RPMI8226 (cell line): ENCODE data around the gene PLXNA3.

Experiments used
- DNase-seq: peaks from one replicate; pipeline ENCODE4 v3.0.0-alpha.2; 2015

Gene PLXNA3

DNA sequence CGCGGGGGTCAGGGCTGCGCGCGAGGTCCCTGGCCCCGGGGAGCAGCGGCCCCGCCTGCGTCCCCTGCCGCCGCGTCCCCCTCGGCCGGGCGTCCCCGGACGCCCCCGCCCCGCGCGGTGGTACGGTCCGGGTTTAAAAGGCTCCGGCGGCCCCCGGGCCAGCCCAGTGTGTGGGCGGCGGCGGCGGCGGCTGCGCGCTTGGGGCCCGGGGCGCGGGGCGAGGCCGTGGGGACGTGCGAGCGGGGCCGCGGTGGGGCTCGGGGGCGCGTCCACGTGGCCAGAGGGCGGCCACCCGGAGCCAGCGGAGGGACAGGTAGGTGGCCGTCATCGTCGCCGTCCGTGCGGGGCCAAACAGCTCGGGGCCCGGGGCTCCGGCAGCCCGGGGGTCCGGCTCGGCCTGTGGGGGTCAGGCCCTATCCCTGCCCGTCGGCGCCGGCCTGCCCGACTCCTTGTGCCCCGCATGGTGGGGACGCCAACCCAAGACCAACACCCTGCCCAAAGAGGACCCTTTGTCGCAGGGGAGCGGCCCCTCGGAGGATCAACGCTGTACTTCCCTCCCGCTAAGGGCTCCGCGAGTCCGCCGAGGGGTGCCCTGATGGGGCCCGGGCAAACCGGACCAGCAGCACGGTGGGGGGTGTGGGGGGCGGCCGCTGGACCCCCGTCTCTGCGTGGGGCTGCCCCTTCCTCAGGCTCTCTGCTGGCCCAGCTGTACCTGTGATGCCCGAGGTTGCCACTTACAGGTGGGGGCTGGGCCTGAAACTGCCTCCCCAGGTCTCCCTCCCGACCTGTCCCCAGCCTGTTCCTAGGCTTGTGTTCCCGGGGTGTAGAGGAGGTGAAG is at the start of gene PLXNA3:
Gene PLXNA3 (plus strand): TSS at position 166 of the 838 bp plus-strand sequence. CDS start 1,903 bp downstream, outside the sequence.
- DNase-seq = peak; percentile 52

DNA sequence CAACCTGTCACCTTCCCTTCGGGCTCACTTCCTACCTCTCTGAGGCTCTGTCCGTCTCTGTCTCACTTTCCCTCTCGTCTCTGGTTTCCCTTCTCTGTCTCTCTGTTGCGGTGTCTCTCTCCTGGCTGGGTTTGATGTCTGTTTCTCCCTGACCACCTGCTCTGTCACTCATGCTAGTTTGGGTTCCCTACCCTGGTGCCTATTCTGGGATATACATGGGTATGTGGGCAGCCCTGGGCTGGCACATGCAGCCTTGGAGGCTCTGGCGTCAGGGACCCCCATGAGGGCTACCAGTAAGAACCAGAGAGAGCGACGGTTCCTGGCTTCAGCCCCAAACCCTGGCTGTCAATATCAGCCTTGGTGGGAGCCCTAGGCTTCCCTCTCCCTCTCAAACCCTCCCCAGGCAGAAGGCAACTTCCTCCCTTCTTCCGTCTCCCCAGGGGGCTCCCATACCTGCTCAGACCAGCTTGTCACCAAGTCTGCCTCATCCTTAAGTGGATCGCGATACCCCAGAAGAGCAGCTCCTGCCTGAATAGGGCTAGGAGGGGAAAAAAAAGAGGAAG is 49.3 kb upstream of the PLXNA3 start:
- no peak for DNase-seq

DNA sequence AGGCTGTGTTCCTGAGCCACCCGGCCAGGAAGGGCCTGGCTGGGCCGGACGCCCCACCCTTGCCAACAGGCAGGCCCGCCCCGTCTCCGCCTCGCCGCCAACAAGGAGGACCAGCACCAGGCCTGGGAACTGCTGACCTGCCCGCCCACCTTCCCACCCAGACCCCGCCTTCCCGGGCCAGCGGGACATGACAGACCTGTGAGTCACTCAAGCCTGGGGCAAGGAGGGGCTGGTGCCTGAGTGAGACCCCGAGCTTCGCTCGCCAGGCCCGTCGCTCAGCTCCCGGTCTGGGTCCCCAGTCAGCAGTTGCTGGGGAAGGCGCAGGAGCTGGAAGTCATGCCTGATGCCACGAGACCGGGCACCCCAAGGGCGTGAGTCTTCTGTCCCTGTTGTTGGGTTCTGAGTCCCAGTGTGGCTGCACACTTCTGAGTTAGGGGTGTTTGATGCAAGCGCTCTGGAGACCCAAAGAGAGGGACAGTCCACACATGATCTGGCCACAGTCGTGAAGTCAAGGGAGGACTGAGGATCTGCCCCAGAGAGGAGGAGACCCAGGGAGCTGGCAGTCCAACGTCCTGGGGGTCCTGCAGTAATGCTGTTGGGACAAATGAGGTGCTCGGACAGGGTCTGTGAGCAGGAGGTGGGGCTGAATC is 48.7 kb upstream of the PLXNA3 start, which contains the start of gene DNASE1L1:
Gene DNASE1L1 (minus strand): TSS at position 33 of the 650 bp plus-strand sequence. CDS start 3,686 bp downstream, outside the sequence.
- DNase-seq = no peak

DNA sequence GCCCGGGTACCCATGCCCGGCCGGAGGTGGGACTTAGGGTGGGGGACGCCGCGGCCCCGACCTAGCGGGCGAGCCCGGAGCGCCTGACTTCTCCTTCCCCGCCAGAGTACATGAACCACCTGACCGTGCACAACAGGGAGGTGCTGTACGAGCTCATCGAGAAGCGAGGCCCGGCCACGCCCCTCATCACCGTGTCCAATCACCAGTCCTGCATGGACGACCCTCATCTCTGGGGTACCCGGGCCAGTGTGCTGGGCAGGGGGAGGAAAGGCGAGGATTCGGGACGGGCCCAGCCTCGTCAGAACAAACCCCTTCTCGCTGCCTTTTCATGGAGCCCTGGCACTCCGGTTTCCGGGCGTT is 46.1 kb upstream of the PLXNA3 start:
- peak; percentile 72 for DNase-seq

DNA sequence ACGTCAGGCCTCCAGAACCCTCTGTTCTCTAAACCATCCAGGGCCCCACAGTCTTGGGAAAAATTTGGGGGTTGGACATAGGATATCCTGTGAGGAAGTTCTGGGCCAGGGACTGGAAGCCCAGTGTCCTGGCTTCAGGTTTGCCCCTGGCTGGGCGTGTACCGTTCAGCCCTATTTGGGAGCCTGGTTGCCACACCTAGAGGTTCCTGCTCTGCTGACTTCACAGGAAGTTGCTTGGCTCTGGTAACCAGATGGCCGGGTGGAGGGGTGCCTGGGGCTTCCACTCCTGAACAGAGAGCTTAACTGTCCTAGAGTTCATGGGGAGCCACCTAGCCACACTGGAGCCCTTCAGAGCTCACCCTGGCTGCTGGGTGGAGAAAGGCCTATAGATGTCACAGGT is 45.6 kb upstream of the PLXNA3 start:
- peak; percentile 71 for DNase-seq

DNA sequence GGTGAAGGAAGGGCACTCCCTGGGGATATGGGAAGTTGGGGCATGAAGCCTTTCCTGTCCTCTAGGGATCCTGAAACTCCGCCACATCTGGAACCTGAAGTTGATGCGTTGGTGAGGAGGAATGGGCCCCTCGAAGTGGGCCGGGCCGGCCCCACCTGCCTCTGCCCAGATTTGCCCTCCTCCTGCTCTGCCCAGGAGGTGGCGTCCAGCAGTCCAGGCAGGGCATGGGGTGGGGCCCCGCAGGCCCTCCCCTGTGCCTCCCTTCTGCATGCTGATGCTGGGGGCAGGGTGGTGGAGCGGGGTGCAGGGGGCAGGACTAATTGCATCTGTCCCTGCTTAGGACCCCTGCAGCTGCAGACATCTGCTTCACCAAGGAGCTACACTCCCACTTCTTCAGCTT is 44.9 kb upstream of the PLXNA3 start:
- DNase-seq = no peak

DNA sequence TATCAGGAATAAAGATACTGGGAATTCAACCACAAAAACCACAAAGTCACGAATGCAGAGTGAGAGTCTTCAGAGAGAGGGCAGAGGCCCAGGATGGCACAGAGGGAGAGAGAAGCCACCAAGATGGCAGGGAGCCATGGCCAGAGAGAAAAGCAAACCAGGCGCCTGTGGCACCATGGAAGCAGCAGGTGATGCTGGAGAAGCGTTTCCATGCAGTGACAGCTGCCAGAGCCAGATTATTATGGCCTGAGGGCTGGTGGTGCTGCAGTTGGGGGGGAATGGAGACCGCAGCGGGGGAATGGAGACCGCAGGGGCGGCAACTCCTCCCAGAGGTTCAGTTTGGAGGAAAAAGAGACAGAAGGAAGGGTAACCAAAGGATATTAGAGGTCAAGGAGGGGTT is 40.9 kb upstream of the PLXNA3 start:
- no peak for DNase-seq

DNA sequence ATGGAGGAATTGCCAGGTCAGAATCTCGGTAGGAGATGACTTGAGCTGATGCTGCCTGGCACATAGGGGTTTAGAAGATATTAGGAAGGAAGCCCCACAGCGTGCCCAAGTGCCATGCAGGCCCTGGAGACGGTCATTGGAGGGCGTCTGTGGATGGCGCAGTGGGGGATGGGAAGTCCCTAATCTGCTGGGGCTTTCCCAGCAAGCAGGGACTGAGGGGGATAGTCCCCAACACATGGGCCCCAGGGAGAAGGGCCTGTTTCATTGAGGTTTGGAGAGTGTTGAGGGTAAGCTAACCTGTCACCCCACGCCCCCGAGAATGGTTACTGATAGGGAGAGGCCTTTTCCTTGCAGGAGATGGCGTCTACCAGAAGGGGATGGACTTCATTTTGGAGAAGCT is 38.9 kb upstream of the PLXNA3 start:
- no peak for DNase-seq

DNA sequence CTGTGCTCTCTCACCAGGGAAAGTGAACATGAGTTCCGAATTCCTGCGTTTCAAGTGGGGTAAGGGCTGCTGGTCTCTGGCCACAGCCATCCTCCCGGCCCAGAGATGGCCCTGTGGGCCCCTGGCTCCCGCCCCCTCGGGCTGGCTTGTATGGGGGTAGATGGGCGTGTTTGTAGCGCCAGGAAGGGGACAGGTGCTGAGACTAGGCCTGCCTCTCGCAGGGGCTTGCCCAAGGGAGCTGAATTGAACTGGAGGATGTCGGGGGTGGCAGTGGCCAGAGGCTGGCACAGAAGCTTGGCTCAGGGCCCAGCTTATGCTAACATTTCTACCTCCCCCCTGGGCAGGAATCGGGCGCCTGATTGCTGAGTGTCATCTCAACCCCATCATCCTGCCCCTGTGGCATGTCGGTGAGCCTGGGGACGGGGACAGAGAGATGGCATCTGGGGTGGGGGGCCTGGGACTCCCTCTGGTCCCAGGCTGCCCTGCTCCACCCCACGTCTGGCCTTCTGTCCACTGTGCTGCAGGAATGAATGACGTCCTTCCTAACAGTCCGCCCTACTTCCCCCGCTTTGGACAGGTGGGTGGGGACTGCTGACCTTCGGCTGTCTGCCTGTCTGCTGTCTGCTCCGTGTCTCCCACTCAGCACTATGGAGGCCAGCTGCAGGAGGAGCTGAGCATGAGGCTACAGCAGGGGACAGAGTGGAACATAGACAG is 38.2 kb upstream of the PLXNA3 start:
- DNase-seq = no peak

DNA sequence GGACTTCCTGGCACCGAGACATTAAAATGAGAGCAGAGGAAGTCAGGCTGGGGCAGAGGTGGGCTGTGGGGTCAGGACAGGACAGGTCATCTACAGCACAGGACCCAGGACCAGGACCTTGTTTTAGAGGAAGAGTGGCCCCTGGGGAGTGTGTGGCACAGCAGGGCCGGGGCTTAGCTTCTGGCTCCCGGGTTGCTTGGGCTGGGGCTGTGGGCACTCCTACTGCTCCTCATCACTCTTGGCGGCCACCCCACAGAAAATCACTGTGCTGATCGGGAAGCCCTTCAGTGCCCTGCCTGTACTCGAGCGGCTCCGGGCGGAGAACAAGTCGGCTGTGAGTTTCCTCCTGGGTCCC is 37.7 kb upstream of the PLXNA3 start:
- no peak for DNase-seq

DNA sequence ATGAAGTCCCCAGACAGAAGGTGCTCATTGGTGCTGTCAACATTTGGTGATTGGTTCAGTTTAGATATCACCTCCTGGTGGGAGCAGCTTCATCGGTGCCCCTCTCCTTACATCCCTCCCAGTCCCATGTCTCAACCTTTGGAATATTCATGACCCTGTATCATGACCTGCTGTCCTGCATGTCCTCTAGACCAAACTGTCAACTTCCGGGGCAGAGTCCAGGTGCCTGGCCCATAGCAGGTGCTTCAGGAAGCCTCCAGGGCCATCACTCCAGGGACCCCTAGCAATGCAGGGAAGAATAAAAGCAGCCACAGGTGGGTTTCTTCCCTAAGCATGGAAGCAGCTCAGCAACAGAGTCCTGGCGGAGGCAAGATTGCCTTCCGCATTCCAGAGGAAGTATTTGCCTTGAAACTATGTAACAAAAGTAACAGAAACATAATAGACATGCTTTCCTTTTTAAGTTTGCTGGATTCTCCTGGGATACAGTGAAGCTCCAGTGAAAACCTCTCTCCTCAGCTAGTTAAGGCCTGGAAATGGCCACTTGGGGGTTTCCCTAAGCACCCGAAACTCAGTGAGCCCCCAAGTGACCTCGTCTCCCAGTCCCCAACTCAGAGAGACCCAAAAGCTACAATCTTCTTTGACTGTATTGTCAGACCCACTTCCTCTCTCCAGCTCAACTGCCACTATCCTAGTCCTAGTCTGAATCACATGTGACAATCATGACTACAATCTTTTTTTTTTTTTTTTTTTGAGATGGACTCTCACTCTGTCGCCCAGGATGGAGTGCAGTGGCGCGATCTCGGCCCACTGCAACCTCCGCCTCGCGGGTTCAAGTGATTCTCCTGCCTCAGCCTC is 30.9 kb upstream of the PLXNA3 start:
- DNase-seq = no peak

DNA sequence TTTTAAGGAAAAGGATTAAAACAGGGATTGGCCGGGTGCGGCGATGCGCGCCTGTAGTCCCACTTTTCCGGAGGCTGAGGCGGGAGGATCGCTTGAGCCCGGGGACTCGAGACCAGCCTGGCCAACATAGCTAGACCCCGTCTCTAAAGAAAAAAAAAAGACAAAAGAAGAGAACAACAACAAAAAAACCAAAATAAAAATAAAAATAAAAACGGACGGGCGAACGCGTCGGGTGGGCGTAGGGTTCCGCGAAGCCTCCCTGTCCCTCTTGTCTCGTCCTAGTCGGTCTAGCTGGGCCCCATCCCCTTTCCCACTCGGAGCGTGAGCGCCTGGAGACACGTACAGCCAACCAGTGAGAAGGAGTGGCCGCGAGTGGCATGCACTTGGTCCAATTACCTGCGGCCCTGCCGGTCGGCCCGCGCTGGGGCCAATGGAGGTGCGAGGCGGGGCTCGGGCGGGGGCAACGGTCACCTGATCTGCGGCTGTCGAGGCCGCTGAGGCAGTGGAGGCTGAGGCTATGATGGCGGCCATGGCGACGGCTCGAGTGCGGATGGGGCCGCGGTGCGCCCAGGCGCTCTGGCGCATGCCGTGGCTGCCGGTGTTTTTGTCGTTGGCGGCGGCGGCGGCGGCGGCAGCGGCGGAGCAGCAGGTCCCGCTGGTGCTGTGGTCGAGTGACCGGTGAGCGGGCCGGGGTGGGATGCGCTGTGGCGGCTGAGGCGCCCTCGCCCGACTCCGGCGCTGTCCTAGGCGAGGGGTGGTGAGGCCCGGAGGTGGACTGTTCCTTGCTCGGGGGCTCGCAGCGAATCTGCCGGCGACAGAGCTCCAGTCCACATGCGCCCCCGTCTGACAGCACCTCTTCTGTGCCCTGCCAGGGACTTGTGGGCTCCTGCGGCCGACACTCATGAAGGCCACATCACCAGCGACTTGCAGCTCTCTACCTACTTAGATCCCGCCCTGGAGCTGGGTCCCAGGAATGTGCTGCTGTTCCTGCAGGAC is 29.6 kb upstream of the PLXNA3 start, which contains the start of gene ATP6AP1:
Gene ATP6AP1 (plus strand): TSS at position 502 of the 996 bp plus-strand sequence. CDS start 16 bp downstream, at position 518.
- DNase-seq = peak; percentile 95

DNA sequence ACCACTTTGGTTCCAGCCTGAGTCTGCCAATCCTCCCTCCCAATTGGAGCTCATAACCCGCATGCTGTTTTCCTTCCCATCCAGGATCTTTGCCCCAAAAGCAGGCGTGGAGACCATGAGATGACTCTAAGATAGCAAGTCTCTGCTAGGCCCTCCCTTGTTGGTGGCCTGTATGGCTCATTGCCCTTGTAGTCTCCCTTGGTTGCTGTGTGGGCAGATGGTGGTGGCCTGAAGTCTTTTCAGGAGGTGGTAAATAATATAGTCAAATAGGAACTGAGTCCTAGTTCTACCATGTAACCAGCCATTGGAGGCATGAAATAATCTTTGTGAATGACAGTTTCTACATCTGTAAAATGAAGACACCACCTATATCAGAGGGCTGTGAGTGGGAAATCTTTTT is 28.4 kb upstream of the PLXNA3 start:
- no peak for DNase-seq

DNA sequence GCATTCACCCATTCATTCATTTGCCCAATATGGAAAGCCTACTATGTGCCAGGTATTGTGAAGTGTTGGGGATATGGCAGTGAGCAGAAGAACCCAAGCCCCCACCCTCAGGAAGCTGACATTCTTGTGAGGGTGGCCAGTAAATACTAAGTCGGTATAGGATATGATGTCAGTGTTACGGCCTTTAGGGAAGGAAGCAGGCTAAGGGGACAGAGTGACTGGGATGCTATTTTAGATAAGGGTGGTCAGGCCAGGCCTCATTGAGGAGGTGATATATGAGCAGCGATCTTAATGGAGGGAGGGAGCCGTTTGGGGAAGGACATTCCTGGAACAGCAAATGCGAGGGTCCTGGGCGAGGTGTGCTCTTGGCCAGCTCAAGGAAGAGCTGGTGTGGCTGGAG is 27.6 kb upstream of the PLXNA3 start:
- no peak for DNase-seq

DNA sequence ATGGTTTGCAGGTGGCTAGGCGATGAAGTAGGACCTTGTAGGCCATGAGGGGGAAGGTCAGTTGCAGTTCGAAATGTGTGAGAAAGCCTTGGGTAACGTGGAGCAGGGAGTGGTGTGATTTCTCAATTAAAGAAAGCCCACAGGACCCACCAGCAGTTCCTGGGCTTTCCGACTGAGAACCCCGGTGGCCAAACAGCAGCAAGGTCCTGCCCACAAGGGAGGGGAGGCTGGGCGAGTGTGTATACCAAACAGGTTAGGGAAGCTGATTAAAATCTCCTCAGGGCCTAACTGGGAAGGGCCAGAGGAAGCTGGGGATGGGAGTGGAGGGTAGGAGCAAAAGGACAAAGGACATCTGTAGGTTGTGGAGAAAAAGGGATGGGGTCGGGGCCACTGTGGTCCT is 27.2 kb upstream of the PLXNA3 start:
- no peak for DNase-seq

DNA sequence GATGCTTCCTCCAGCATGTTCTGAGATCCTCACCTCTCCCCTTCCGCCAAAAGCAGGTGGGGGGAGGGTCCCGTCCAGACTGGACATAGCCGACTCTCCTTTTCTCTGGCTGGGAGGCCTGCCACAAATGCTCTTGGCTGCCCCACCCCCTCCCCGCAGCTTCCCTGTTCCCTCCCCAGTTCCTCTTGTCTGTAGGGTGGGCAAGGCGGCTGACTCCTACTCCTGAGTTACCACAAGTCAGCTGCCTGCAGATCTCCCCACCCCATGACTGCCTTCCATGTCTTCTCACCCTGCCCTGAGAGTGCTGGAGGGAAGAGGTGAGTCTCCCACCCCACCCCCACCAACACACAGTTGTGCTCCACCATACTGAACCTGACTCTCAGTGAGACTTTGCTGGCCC is 26.7 kb upstream of the PLXNA3 start:
- no peak for DNase-seq

DNA sequence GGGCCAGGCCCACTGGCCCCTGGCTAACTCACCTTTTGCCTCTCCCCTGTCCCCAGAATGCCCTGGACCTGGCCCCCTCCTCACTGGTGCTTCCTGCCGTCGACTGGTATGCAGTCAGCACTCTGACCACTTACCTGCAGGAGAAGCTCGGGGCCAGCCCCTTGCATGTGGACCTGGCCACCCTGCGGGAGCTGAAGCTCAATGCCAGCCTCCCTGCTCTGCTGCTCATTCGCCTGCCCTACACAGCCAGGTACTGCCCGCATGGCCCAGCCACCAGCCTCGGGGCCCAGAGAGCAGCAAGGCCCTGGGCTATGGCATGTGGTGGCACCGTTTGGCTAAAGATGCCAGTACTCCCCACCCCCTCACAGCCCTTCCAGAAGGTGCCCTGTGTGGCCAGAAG is 25.9 kb upstream of the PLXNA3 start:
- DNase-seq = no peak

DNA sequence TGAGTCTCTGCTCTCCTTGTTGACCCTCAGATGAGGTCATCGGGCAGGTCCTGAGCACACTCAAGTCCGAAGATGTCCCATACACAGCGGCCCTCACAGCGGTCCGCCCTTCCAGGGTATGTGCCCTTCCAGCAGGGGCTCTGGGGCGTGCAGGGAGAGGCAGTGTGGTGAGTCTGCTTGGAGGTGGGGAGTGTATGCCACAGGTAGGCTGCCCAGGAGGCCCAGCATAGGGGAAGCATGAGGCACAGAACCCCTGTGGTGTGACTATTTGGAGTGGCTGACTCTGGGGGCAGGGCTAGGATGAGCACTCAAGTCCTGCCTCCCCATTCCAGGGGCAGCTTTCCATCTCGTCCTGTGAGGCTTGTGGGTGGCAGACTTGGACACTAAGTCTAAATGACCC is 24.5 kb upstream of the PLXNA3 start:
- no peak for DNase-seq

DNA sequence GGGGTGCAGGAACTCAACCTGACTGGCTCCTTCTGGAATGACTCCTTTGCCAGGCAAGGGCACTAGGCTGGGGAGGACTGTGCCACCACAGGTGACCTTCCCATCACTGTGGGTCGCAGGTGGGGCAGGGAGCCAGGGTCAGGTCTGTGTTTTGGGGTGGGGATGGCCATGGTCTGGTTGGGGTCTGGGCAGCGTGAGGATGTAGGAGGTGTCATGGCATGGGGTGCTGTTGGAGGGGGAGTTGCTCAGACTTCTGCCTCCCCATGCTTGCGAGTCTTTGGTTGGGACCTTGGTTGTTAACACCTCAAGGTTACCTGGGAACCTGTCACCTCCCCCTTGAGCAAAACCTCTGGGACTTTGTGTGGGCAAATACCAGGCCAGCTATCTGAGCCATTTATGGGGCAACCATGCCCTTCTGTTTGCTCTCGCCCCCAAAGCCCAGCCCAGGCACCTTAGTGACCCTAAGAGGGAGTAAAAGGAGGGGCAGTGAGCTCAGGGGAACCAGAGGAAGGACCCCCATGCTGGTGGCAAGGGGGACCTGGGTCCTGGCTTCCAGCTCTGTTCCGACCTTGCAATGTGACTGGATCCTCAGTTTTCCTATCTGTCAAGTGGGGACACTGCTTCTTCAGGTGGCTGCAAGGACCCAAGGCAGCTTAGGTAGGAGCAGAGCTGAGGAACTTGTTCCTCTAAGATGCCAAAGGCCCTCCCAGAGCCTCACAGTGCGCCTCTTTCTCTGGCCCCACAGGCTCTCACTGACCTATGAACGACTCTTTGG is 23.5 kb upstream of the PLXNA3 start:
- no peak for DNase-seq

DNA sequence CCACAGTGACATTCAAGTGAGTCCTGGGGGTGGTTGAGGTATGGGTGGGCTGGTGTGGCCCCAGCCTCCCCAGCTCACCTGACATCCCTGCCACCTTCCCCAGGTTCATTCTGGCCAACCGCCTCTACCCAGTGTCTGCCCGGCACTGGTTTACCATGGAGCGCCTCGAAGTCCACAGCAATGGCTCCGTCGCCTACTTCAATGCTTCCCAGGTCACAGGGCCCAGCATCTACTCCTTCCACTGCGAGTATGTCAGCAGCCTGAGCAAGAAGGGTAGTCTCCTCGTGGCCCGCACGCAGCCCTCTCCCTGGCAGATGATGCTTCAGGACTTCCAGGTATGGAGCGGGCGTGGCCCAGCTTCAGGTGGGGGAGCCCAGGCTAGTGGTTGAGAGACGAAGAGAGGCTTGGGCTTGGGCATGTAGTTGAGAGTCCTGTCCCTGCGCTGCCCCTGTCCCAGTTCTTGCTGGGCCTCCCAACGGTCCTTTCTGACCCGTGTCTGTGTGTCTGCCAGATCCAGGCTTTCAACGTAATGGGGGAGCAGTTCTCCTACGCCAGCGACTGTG is 22.8 kb upstream of the PLXNA3 start:
- no peak for DNase-seq
